ENCODE data around the gene INVS.
"Not testable (repeated sequence)": the region's sequence is repeated elsewhere in the genome, so short reads cannot be mapped to it uniquely, and the experiment has no call there.

Gene INVS

GRCh38 chr9:100197553-100197952 lies 98.5 kb downstream of the INVS start:
- no peak for DNase-seq

DNA sequence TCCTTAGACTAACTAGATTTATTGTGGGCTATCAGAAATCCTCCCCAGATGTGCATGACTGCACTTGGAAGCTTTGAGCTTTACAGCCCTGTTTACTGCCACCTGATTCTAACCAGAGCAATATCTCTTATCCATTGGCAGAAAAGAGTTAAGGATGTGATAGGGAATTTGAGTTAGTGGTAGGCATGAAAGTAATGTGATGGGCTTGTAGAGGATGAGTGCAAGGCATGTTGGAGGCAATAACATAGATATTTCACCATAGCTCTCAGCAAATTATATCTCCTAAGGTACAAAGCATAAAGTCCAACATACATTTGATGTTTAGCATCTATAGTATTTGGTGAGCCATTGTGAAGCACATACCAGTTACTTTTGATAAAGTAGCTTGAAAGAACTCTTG lies 103.8 kb downstream of the INVS start:
- no peak for DNase-seq

DNA sequence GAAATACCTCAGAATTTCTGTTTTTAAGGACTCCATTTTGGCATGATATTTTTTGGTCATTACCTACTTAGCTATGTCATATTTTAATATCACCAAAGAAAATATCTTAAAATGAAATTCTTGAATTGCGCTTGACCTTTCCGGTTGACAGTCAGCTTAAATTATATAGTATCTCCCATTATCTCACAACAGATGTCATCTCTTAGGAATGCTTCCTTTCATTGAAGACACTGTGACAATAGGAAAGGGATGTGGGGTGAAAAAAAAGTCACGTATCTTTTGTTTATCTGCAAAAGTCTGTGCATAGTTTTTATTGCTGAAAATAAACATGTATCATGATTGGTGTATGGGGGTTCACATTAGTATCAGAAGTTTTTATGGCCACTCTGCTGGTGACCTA lies 105.8 kb downstream of the INVS start:
- DNase-seq: no peak

- DNase-seq: no peak
Observed at GRCh38 chr9:100206899-100207298, 107.9 kb downstream of the INVS start.

DNA sequence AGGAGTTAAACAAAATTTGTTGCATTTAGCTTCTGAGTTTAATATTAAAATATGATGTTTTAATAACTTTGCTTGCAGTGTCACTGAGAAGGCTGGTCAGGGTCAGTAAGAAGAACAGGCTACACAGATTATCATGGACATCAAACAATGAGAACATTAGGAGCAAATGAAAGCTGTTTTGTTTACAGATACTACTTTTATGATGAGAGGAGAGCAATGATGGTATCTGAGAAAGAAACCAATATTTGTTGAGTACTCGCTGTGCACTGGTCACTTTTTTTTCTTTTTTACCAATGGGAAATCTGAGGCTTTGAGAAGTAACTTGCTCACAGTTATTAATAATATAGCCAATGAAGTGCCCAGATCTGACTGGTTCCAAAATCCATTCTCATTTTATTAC lies 109.6 kb downstream of the INVS start:
- DNase-seq: no peak

DNA sequence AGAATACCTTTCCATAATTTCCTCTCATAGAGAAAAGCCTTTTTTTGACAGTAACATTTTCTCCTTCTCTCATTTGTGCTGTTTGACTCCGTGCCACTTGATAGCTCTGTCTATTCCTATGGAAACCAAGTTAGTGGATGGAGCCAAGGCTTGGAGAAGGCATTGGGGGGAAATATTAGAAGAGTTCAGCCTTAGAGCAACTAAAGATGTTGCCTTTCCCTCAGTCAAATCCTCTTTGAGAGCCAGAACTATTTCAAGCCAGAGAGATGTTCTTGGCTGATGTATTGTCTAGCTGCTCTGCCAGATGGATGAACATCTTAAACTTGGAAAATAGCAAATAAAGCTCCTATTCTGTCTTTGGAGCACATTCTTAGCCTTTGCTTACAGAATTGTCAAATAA lies 112.4 kb downstream of the INVS start:
- DNase-seq: no peak

DNA sequence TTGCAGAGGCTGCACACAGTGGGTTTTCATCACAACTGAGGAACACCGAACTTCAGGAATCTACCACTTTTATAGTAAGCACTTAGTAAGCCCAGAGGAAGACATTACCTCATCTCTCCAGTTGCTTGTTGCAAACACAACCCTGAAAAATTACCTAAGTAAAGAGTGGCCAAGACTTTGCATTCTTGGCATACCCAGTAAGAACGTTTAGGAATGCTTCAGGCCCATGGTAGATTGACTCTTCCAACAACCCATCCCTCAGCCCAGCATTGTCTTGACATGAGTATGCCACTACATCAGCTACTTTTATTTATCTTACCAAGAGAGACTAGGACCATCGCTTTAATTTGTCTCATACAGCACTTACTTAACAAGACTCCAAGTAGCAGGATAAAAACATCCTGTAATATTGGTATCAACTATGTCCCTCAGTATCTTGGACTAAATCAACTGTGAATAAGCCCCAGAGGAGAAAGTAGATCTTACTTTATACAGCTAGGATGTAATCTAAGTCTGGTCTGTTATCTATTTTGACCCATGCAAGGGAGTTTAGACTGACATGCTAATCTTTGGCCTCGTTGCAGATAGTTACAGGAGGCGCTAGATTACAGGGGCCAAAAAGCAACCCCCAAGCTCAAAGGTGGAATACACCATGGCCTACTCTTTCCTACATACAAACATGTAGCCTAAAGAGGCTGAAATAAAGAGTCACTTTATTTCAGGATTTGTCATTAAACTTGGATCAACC lies 114.9 kb downstream of the INVS start:
- DNase-seq: no peak

GRCh38 chr9:100216178-100216787 lies 117.2 kb downstream of the INVS start:
- peak; percentile 78 to 86 (median 85) for DNase-seq

- DNase-seq: no peak
Observed at GRCh38 chr9:100217536-100217935, 118.5 kb downstream of the INVS start.

GRCh38 chr9:100219347-100219746 lies 120.3 kb downstream of the INVS start:
- peak in 2 of 4 experiments; percentile 8 to 28 for DNase-seq

GRCh38 chr9:100220936-100221335 lies 121.9 kb downstream of the INVS start:
- DNase-seq: no peak

- DNase-seq: no peak
Observed at GRCh38 chr9:100221538-100221937, 122.5 kb downstream of the INVS start.

- peak in 3 of 4 experiments; percentile 4 to 22 (median 12) for DNase-seq
Observed at GRCh38 chr9:100222674-100223073, 123.6 kb downstream of the INVS start.

DNA sequence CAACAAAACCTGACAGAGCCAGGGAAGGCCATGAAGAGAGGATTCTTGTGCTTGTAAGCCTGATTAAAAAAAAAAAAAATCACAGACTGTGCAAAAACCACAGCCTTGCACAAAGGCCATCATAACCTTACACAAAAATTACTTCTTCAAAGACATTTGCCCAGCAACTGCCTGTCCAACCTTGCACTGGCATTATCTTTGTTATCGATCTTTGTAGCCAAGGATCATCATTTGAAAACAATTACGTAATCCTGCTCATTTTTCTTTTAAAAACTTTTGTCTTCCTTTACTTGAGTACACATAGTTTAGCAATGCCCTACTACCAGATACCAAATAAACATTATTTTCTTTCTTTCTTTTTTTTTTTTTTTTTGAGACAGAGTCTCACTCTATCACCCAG lies 128.6 kb downstream of the INVS start:
- DNase-seq: no peak

DNA sequence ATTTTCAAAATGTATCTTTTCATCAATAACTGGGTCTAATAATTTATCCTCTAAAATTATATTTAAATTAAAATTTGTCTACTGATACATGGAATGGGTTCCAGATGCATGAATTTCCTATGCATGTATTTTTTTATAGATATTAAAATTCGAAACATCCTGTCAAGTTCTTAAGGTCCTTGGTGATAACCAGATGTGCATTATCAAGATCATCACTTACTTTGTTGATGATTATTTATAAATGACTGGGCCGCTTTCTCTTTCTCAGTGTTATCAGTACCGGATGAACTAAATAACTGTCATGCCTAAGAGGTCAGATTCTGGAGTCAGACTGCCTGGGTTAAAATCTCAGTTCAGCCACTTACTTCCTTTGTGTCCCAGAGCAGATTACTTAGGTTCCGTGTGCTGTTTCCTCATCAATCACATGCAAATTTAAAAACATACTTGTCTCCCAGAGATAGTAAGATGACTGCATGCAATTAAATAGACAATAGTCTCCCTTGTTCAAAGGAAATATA lies 129.4 kb downstream of the INVS start:
- DNase-seq: no peak

GRCh38 chr9:100229136-100229535 lies 130.1 kb downstream of the INVS start:
- no peak for DNase-seq

- DNase-seq: no peak
Observed at GRCh38 chr9:100229561-100229960, 130.5 kb downstream of the INVS start.

DNA sequence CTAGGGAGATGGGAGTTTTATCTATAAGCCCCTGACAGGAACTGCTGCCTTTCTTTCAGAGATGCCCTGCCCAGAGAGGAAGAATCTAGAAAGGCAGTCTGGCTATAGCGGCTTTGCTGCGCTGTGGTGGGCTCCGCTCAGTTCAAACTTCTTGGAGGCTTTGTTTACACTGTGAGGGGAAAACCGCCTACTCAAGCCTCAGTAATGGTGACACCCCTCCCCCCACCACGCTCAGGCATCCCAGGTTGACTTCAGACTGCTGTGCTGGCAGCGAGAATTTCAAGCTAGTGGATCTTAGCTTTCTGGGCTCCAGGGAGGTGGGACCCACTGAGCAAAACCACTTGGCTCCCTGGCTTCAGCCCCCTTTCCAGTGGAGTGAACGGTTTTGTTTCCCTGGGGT lies 137.9 kb downstream of the INVS start:
- DNase-seq: not testable (repeated sequence)

- no peak for DNase-seq
Observed at GRCh38 chr9:100240512-100240911, 141.5 kb downstream of the INVS start.

DNA sequence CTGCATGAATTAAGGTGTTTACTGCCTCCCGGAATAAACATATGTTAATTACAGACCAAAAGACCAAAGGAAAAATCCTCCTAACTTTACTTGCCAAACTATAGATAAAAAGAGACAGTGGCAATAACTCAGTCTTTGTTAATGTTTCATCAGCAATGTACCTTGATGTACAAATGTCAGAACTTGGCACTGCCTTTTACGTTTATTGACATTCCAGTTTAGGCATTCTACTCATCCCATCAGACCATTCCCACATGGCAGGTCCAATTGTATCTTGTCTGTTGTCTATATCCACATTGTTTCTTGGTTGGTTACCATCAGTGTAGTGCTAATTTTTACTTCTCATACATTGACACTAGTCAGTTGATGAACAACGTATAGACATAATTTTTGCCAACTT lies 168.2 kb downstream of the INVS start:
- DNase-seq: no peak

- no peak for DNase-seq
Observed at GRCh38 chr9:100268271-100268670, 169.2 kb downstream of the INVS start.

DNA sequence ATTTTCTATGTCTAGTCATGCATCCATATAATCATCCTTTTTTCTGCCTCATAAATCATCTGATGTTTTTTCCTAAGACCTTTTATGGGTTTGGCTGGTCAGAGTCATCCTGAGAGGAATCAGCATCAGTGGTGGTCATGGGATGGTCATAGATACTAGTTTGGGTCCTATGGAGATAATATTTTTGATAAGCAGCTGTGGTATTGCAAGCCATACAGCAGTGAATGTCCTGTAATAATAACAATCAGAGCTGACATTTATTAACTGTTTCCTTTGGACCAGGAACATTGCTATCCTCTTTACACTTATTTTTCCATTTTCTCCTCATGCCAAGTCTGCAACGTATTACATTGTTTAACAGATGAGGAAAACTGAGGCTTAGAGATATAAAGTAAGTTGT lies 170.6 kb downstream of the INVS start:
- DNase-seq: no peak

- DNase-seq: peak in 2 of 4 experiments; percentile 3 to 21
Observed at GRCh38 chr9:100277166-100277979, 178.3 kb downstream of the INVS start.
